NCI-H345 treated with DMSO at 0.1 percent for 48 hours (cell line): Measurements from ENCODE around the gene ABHD14A.

ENCODE experiments used
- DNase-seq: peaks from one replicate; lab custom pipeline; 2025; ENCODE audit not compliant: unreplicated experiment; lab: John Stamatoyannopoulos, UW

The ABHD14A gene

GRCh38 chr3:51940648-51941462, 34.0 kb upstream of the ABHD14A start:
- no peak for DNase-seq

- DNase-seq, result no peak
Measured at GRCh38 chr3:51941463-51941797, 33.4 kb upstream of the ABHD14A start.

GRCh38 chr3:51941798-51942602, 32.9 kb upstream of the ABHD14A start, which contains the start of the genes PARP3 and RRP9:
PARP3 (plus strand) TSS chr3:51942363; CDS start chr3:51943356, 993 bp downstream.
RRP9 (minus strand) TSS chr3:51941904; CDS start chr3:51941867, 37 bp downstream.
- peak; percentile 97 for DNase-seq

- DNase-seq, result no peak
Measured at GRCh38 chr3:51942603-51943450, 32.0 kb upstream of the ABHD14A start.

GRCh38 chr3:51943451-51944391, 31.1 kb upstream of the ABHD14A start:
- DNase-seq, result no peak

- DNase-seq, result no peak
Measured at GRCh38 chr3:51944451-51945021, 30.3 kb upstream of the ABHD14A start.

- no peak for DNase-seq
Measured at GRCh38 chr3:51945031-51945840, 29.6 kb upstream of the ABHD14A start.

GRCh38 chr3:51945926-51946705, 28.7 kb upstream of the ABHD14A start:
- DNase-seq, result no peak

GRCh38 chr3:51946796-51947195, 28.1 kb upstream of the ABHD14A start:
- DNase-seq, result no peak

- DNase-seq, result no peak
Measured at GRCh38 chr3:51947215-51947900, 27.5 kb upstream of the ABHD14A start.

- DNase-seq, result no peak
Measured at GRCh38 chr3:51948016-51948580, 26.8 kb upstream of the ABHD14A start.

- no peak for DNase-seq
Measured at GRCh38 chr3:51949121-51949520, 25.7 kb upstream of the ABHD14A start.

- no peak for DNase-seq
Measured at GRCh38 chr3:51950899-51951298, 24.0 kb upstream of the ABHD14A start.

- no peak for DNase-seq
Measured at GRCh38 chr3:51953445-51953844, 21.4 kb upstream of the ABHD14A start.

GRCh38 chr3:51954105-51954504, 20.8 kb upstream of the ABHD14A start:
- DNase-seq, result no peak

- no peak for DNase-seq
Measured at GRCh38 chr3:51954713-51955112, 20.2 kb upstream of the ABHD14A start.

GRCh38 chr3:51955175-51955892, 19.5 kb upstream of the ABHD14A start, which contains the start of gene GPR62:
GPR62 (plus strand) TSS chr3:51955381; CDS start chr3:51955653, 272 bp downstream.
- DNase-seq, result no peak
